Spleen (tissue), 13 donors: ENCODE data around the gene HAS3. TPM values are rescaled to one million over a fixed set of nuclear protein-coding genes. Genes with fewer than 3 reads are reported as not detected.
A peak's percentile ranks its signal among the peaks of the same experiment; 100 is the strongest.

Experiments used
- DNase-seq: peaks from one replicate; pipeline ENCODE4 v3.0.0-alpha.2; 2020
- H3K27ac ChIP-seq, 8 donors: fragments of 200-600 bp; sonication (generic) in 7 of 8; 1 replicate in 4 of 8; 2 replicates in 4 of 8; pipeline versions ENCODE4 v1.5.0 to v1.8.0; 2016 to 2021; ENCODE audit warnings: inconsistent platforms in 4 of 8, mild to moderate bottlenecking in 4 of 8, moderate library complexity in 1 of 8
- H3K27me3 ChIP-seq, 7 donors: fragments of 200-600 bp; sonication (generic) in 6 of 7; replicated peaks in 1 of 7; 1 replicate in 4 of 7; 2 replicates in 3 of 7; pipeline versions ENCODE4 v1.5.0 to v1.8.0; 2016 to 2021; ENCODE audit warnings: inconsistent platforms in 3 of 7, mild to moderate bottlenecking in 1 of 7
- H3K36me3 ChIP-seq, 6 donors: fragments of 200-600 bp; sonication (generic) in 5 of 6; 1 replicate in 4 of 6; 2 replicates in 2 of 6; pipeline versions ENCODE4 v1.5.0 to v1.8.0; 2016 to 2021; ENCODE audit warnings: inconsistent platforms in 2 of 6
- H3K4me1 ChIP-seq, 6 donors: fragments of 200-600 bp; sonication (generic) in 5 of 6; 1 replicate in 3 of 6; 2 replicates in 3 of 6; pipeline versions ENCODE4 v1.5.0 to v1.8.0; 2016 to 2021; ENCODE audit warnings: inconsistent platforms in 3 of 6
- H3K4me3 ChIP-seq, 8 donors: fragments of 200-600 bp; sonication (generic) in 7 of 8; 1 replicate in 4 of 8; 2 replicates in 4 of 8; pipeline versions ENCODE4 v1.5.0 to v1.8.0; 2016 to 2021; ENCODE audit warnings: inconsistent platforms in 4 of 8, mild to moderate bottlenecking in 4 of 8, moderate library complexity in 2 of 8
- H3K9me3 ChIP-seq, 8 donors: fragments of 200-600 bp; sonication (generic) in 7 of 8; 1 replicate in 4 of 8; 2 replicates in 4 of 8; pipeline versions ENCODE4 v1.5.0 to v1.8.0; 2016 to 2021; ENCODE audit warnings: inconsistent platforms in 4 of 8
- POLR2A ChIP-seq, 3 donors: fragments of 450-650 bp; IDR thresholded peaks; one replicate each; pipeline ENCODE4 v1.5.1; 2017; ENCODE audit warnings: antibody characterized with exemption in 3 of 3, mild to moderate bottlenecking in 1 of 3
- POLR2AphosphoS5 ChIP-seq, 3 donors: sonication (generic); formaldehyde crosslinking; IDR thresholded peaks; one replicate each; pipeline ENCODE4 v1.5.1; 2017; ENCODE audit warnings: antibody characterized with exemption in 3 of 3
- WGBS, 5 donors: extraction: QIAGEN DNeasy Blood & Tissue Kit in 3 of 5; methylation state at CpG; one replicate each; pipeline versions ENCODE4 v1.1.5 to v1.1.7; 2013 to 2018; 5-methylcytosine and 5-hydroxymethylcytosine counted together
- intact Hi-C: fragments of 100-400 bp; cut with DNase I; formaldehyde crosslinking; loops from one replicate; pipeline ENCODE4 v1.15.0; 2023; ENCODE audit warnings: low total_unique reads
- long read RNA-seq, 2 donors: transcript quantifications; one replicate each; lab custom pipeline, GENCODE V29; 2026
- polyA plus RNA-seq, 3 donors: library from polyadenylated mRNA; stranded (reverse); fragments of 200-250 nt; gene quantifications; one replicate each; pipeline ENCODE4 v1.2.1, GENCODE V29; 2013
- total RNA-seq, 7 donors: library from RNA; depleted of rRNA in 3 of 7; stranded (reverse); fragments of >200 nt in 3 of 7; fragmentation: NEBNext Ultra II Directional in 4 of 7; extraction: Animal tissue kit (Norgen Biotek cat#: 25700) in 4 of 7; gene quantifications; one replicate each; pipeline versions ENCODE4 v1.1.0 to v1.2.1, GENCODE V29; 2016 to 2021
- TF ChIP-seq, protein P1 (sequence below), 11 experiments: fragments of 200-600 bp in 7 of 11; fragments of 450-650 bp in 4 of 11; sonication (generic) in 4 of 11; IDR thresholded peaks in 8 of 11; conservative IDR thresholded peaks in 3 of 11; 1 replicate in 7 of 11; 2 replicates in 4 of 11; pipeline versions ENCODE4 v1.4.0 to v1.8.0; 2016 to 2021; ENCODE audit warnings: antibody characterized with exemption in 11 of 11, inconsistent platforms in 4 of 11, mild to moderate bottlenecking in 1 of 11
- donor health status: healthy with polysubstance abuse.
- donor health status: DM: no; HTN: no; CAD: no; lungs with moderate emphysema.
- donor health status: DM: no; HTN: no; CAD: no.
- donor health status: Bipolar disorder and iron deficiency.
- donor health status: healthy.
- donor health status: DM: no; HTN: no; CAD: no.
- donor health status: DM: yes; HTN: yes; CAD: no.

The HAS3 gene, protein sequence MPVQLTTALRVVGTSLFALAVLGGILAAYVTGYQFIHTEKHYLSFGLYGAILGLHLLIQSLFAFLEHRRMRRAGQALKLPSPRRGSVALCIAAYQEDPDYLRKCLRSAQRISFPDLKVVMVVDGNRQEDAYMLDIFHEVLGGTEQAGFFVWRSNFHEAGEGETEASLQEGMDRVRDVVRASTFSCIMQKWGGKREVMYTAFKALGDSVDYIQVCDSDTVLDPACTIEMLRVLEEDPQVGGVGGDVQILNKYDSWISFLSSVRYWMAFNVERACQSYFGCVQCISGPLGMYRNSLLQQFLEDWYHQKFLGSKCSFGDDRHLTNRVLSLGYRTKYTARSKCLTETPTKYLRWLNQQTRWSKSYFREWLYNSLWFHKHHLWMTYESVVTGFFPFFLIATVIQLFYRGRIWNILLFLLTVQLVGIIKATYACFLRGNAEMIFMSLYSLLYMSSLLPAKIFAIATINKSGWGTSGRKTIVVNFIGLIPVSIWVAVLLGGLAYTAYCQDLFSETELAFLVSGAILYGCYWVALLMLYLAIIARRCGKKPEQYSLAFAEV
- 1 to 10 TPM in 1 of 7 donors, under 1 TPM in 6; 0.51 to 2.0 (median 0.77) TPM for total RNA-seq
- polyA plus RNA-seq = under 1 TPM; 0.54 to 0.96 (median 0.68) TPM
- long read RNA-seq, donor 1, partial matches to known transcripts = 19 of 19 reads
- long read RNA-seq, donor 1, other reads (novel, unspliced or antisense) = 0 of 19 reads
- long read RNA-seq, donor 2 = 0 reads

DNA sequence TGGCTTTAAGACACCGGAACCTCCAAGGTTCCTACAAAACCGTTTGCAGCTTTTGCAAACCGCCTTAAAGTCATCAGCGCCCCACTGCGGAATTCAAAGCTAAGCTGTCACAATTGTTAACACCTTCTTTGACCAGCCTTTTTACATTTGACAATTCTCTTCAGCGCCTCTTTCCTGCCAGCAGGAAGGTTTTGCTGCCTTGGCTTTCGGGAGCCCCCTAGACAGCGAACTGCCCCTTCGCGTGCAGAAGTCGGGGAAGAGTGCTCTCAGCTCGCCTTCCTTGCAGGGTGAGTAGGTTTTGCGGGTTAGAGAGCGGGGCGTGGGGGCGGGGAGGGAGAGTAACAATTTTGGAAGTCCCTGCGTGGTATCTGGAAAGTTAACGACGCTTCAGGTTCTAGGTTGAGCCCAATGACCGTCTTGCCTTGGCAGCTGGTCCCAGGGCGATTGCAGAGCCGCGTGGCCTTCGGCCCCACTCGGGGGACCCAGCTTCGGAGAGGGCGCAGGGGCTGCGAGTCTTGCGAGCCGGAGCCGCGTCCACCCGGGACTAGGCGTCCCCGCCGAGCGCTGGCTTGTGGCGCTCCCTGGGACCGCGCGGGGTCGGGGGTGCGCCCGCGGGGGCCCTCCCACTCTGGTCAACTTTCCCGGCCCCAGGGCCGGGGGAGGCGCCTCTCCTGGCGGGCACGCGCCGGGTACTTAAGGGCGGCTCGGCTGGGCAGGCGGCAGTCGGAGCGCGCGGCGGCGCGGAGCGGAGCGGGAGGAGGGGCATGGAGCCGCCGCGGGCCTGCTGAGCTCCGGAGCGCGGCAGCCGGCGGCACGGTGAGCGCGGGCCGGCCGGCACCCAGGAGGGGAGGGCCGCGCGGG lies at the start of gene HAS3:
TSS of gene HAS3 (plus strand) at position 153 of the 861 bp plus-strand sequence. CDS start 3,743 bp downstream, outside the sequence.
- Histone ChIP-seq H3K4me3 (peak within 1 kb of the TSS; percentile 33 to 72 (median 46)), H3K36me3 (peaks cover 0 to 23% (median 16%) of the 10 kb centered on the region in 6 donors), H3K4me1 (peaks cover 19 to 38% (median 27%) of the 10 kb centered on the region in 6 donors), H3K27me3 (peaks cover 3 to 63% (median 35%) of the 10 kb centered on the region in 7 donors), H3K9me3 (no peaks in the 10 kb centered on the region), H3K27ac (no peak within 1 kb of the TSS)
- 0 to 1% (median 0%) methylated on average over 39 to 80 of the region's 80 CpGs for WGBS, 5 donors
- peak; percentile 78 for DNase-seq
- TF ChIP-seq POLR2A (IDR thresholded peaks at IDR 0.05) (no peak), POLR2AphosphoS5 (IDR thresholded peaks at IDR 0.05) (peak in 2 of 3 donors; percentile 26 to 45)
- TF ChIP-seq, protein P1, sequence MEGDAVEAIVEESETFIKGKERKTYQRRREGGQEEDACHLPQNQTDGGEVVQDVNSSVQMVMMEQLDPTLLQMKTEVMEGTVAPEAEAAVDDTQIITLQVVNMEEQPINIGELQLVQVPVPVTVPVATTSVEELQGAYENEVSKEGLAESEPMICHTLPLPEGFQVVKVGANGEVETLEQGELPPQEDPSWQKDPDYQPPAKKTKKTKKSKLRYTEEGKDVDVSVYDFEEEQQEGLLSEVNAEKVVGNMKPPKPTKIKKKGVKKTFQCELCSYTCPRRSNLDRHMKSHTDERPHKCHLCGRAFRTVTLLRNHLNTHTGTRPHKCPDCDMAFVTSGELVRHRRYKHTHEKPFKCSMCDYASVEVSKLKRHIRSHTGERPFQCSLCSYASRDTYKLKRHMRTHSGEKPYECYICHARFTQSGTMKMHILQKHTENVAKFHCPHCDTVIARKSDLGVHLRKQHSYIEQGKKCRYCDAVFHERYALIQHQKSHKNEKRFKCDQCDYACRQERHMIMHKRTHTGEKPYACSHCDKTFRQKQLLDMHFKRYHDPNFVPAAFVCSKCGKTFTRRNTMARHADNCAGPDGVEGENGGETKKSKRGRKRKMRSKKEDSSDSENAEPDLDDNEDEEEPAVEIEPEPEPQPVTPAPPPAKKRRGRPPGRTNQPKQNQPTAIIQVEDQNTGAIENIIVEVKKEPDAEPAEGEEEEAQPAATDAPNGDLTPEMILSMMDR (IDR thresholded peaks at IDR 0.05 in 8 of 11, conservative IDR thresholded peaks at IDR 0.05 in 3 of 11) = no peak
- intact Hi-C loops = no loop called here

DNA sequence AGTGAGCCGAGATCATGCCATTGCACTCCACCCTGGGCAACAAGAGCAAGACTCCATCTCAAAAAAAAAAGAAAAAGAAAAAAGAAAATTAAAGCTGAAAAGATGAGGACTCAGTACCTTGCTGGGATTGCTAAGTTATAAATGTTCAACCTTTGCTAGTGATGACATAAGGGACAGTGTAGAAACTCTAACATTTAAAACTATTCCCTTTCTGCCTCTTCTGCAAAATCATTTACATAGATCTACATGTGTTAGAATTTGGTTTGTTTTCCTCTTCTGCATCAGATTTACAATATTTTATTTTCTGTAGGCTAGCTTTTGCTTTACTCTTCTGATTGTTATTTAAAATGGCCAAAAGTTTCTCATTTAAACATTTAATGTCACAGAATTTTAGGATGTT lies 49.5 kb upstream of the HAS3 start:
- DNase-seq = no peak
- Histone ChIP-seq H3K4me3 (no peak overlapping the region), H3K27me3 (no peaks in the 10 kb centered on the region), H3K27ac (no peak overlapping the region), H3K4me1 (peaks cover 0 to 17% (median 7%) of the 10 kb centered on the region in 6 donors), H3K9me3 (no peaks in the 10 kb centered on the region), H3K36me3 (peaks cover 0 to 4% (median 0%) of the 10 kb centered on the region in 6 donors)
- WGBS, 5 donors = 86 to 100% (median 100%) methylated on average over 1 of the region's 1 CpG
- intact Hi-C loops = no loop called here
- TF ChIP-seq POLR2A (IDR thresholded peaks at IDR 0.05) (no peak), POLR2AphosphoS5 (IDR thresholded peaks at IDR 0.05) (no peak)
- TF ChIP-seq, protein P1 (IDR thresholded peaks at IDR 0.05 in 8 of 11, conservative IDR thresholded peaks at IDR 0.05 in 3 of 11) = no peak

DNA sequence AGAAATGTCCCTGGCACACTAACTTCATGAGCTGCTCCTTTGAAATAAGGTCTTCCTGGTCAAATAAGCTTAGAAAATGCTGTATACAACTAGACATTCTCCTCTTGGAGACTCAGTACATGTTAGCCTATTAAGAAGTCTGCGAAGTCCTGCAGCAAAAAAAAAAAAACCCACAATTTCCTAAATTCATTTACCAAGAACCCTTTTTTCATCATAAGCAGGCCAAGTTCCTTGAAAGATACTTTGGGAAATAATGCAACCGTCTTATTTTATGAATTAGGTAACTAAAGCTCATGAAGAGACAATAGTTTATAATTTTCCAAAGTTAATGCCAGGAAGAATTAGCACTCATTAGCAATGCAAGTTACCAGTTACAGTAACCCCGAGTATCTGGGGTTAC lies 49.0 kb upstream of the HAS3 start:
- Histone ChIP-seq H3K4me1 (peaks cover 0 to 17% (median 7%) of the 10 kb centered on the region in 6 donors), H3K4me3 (no peak overlapping the region), H3K36me3 (peaks cover 0 to 4% (median 0%) of the 10 kb centered on the region in 6 donors), H3K9me3 (no peaks in the 10 kb centered on the region), H3K27ac (no peak overlapping the region), H3K27me3 (no peaks in the 10 kb centered on the region)
- TF ChIP-seq POLR2AphosphoS5 (IDR thresholded peaks at IDR 0.05) = no peak
- TF ChIP-seq, protein P1 (IDR thresholded peaks at IDR 0.05 in 8 of 11, conservative IDR thresholded peaks at IDR 0.05 in 3 of 11) = no peak
- TF ChIP-seq POLR2A (IDR thresholded peaks at IDR 0.05) = no peak
- intact Hi-C loops = no loop called here
- no peak for DNase-seq
- WGBS, 5 donors = 62 to 84% (median 72%) methylated on average over 3 of the region's 3 CpGs
